Ishikawa (cell line): Measurements from ENCODE around the gene MARCHF6.

Experiments
- CEBPB ChIP-seq: IDR thresholded peaks from 2 replicates; pipeline ENCODE4 v1.6.1; 2012
- CREB1 ChIP-seq: IDR thresholded peaks from 2 replicates; pipeline ENCODE4 v1.6.1; 2012; ENCODE audit warnings: low read depth
- EGR1 ChIP-seq: IDR thresholded peaks from 2 replicates; pipeline ENCODE4 v1.6.1; 2012
- EP300 ChIP-seq: IDR thresholded peaks from 2 replicates; pipeline ENCODE4 v1.6.1; 2012; ENCODE audit warnings: borderline replicate concordance
- FOXM1 ChIP-seq: IDR thresholded peaks from 2 replicates; pipeline ENCODE4 v1.6.1; 2012; ENCODE audit warnings: low read depth, borderline replicate concordance
- MAX ChIP-seq: IDR thresholded peaks from 2 replicates; pipeline ENCODE4 v1.6.1; 2012
- NFIC ChIP-seq: IDR thresholded peaks from 2 replicates; pipeline ENCODE4 v1.6.1; 2012
- RAD21 ChIP-seq: IDR thresholded peaks from 2 replicates; pipeline ENCODE4 v1.6.1; 2012; ENCODE audit warnings: low read depth
- REST ChIP-seq: IDR thresholded peaks from 2 replicates; pipeline ENCODE4 v1.6.1; 2012; ENCODE audit warnings: low read depth, mild to moderate bottlenecking
- TAF1 ChIP-seq: IDR thresholded peaks from 2 replicates; pipeline ENCODE4 v1.6.1; 2012; ENCODE audit warnings: low read depth, mild to moderate bottlenecking
- TCF12 ChIP-seq: IDR thresholded peaks from 2 replicates; pipeline ENCODE4 v1.6.1; 2012; ENCODE audit warnings: low read depth
- TEAD4 ChIP-seq: IDR thresholded peaks from 2 replicates; pipeline ENCODE4 v1.6.1; 2012
- USF1 ChIP-seq: IDR thresholded peaks from 2 replicates; pipeline ENCODE4 v1.6.1; 2012
- YY1 ChIP-seq: IDR thresholded peaks from 2 replicates; pipeline ENCODE4 v1.6.1; 2012; ENCODE audit warnings: low read depth
- ZBTB7A ChIP-seq: IDR thresholded peaks from 2 replicates; pipeline ENCODE4 v1.6.1; 2012; ENCODE audit warnings: low read depth

MARCHF6 gene

GRCh38 chr5:10352430-10353240, 860 bp upstream of the MARCHF6 start:
- 0 out of 2 replicates have a peak, but pooled peaks have one; percentile 6 for TF ChIP-seq EP300
- TF ChIP-seq TAF1 = no peak

- TF ChIP-seq YY1 (no peak), RAD21 (no peak), ZBTB7A (peak; percentile 63; the same call in 1 of the 2 replicates), EGR1 (0 out of 2 replicates have a peak, but pooled peaks have one; percentile 44), CEBPB (no peak), TEAD4 (no peak)
Observed at GRCh38 chr5:10354048-10354872, 765 bp downstream of the MARCHF6 start.

DNA sequence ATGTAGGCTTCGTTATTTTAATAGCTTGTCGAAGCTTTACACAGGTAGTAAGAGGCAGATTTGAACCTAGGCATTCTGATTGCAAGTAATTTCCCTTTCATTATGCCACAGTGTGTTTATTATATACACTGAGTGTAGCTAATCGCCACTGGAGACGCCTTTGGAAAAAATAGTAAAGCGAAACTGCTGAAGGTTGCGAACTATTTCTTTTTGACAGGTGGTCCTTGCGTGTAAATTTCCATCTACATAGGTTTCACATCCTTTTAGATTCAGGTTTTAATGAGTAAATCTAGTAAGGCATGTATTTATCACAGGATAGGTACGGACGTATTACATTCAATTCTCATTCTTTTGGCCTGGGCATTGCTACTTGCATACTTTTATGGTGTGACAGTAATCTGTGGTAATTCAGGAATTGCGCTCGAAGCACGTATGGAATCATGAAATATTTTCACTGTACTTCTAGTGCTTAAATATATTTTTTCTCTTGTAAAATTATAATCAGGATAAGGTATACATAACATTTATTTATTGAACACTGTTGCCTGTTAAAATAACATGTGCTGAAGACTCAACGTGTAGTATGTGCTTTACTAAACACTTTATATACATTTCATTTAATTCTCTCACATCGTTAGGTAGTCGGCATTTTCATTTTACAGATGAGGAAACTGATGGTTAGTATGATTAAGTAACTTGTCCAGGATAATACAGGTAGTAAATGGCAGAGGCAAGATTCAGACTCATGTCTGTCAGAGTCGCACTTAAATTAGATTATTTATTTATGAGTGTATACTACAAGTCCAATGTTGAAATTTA, 1.8 kb downstream of the MARCHF6 start:
- TF ChIP-seq TAF1 = no peak

GRCh38 chr5:10358999-10359398, 5.5 kb downstream of the MARCHF6 start:
- TF ChIP-seq CEBPB = no peak
- no peak for TF ChIP-seq NFIC
- no peak for TF ChIP-seq TEAD4
- no peak for TF ChIP-seq EP300
- TF ChIP-seq USF1 = no peak
- TF ChIP-seq ZBTB7A = no peak
- TF ChIP-seq CREB1 = no peak
- TF ChIP-seq REST = no peak

DNA sequence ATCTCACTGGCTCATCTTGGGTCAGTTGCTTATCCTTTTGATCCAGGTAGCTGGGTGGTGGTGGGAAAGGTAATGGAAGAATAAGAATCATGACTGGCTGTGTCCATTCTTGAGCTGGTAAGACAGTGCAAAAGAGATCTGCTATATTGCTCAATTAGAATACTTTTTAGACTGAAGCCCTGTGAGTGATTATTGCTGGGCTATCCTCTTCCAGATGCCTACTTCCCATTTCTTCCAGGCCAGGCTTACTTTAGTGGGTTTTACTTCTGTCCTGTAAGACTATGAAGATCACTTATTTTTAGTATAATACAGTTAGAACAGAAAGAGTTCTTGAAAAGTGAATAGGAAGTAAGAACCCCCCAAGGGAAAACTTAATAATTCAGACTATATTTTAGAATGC, 7.2 kb downstream of the MARCHF6 start:
- TF ChIP-seq NFIC (no peak), MAX (no peak), TCF12 (no peak), EP300 (no peak), FOXM1 (no peak), EGR1 (no peak), CREB1 (no peak), USF1 (no peak), CEBPB (no peak)

DNA sequence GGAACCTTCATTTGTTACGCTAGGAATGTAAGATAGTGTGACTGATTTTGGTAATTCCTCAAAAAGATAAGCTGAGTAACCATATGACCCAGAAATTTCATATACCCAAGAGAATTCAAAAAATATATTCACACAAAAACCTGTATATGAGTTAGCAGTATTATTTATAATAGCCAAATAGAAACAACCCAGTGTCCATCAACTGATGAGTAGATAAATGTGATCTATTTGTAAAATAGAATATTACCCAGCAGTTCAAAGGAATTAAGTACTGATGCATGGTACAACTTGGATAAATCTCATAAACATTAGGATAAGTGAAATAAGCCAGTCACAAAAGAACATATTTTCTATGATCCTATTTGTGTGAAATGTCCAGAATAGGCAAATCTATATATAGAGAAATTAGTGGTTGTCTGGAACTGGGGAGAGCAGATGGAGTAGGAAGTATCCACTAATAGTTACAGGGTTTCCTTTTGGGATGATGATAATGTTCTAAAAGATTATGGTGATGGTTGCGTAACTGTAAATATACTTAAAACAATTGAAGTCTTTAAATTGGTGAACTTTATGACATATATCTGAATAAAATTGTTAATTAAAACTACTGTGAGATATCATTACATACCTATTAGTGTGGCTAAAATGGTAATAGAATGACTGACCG, 10.2 kb downstream of the MARCHF6 start:
- TF ChIP-seq EP300 = no peak
- TF ChIP-seq TAF1 = no peak
- no peak for TF ChIP-seq CREB1
- TF ChIP-seq EGR1 = no peak

GRCh38 chr5:10364186-10364689, 10.7 kb downstream of the MARCHF6 start:
- no peak for TF ChIP-seq EP300
- TF ChIP-seq RAD21 = peak; percentile 45

GRCh38 chr5:10365782-10366181, 12.3 kb downstream of the MARCHF6 start:
- TF ChIP-seq YY1 (peak; percentile 36; the same call in 1 of the 2 replicates), RAD21 (peak; percentile 3; the same call in 1 of the 2 replicates), ZBTB7A (no peak), TCF12 (no peak; the same call in 1 of the 2 replicates), EP300 (peak; percentile 21; the same call in 1 of the 2 replicates), TEAD4 (peak; percentile 83), CREB1 (no peak), USF1 (no peak), TAF1 (no peak), NFIC (peak; percentile 75), REST (no peak)
